Measurements from ENCODE around the gene AKAP8L. TPM values are rescaled to one million over a fixed set of nuclear protein-coding genes. Genes with fewer than 3 reads are reported as not detected.

Gene AKAP8L
- total and polyA plus RNA-seq, 9 of the 15 experiments (the other 6 are each of a cell fraction or from before 2014, with no cell fraction given): 2.4 to 116 (median 70.7) TPM

- no peak for TF ChIP-seq KLF10 (CRISPR knock-in tag; IDR thresholded peaks at IDR 0.05)
- peak; percentile 82 for TF ChIP-seq GABPA (tag; conservative IDR thresholded peaks at IDR 0.05; ENCODE audit: low read depth)
- peak; percentile 90 for TF ChIP-seq RBFOX2 (IDR thresholded peaks at IDR 0.05; ENCODE audit: low read depth, low read length)
- TF ChIP-seq RAD21 (CRISPR knock-in tag; conservative IDR thresholded peaks at IDR 0.05 in 1 of 2, IDR thresholded peaks at IDR 0.05 in 1 of 2): no peak
- TF ChIP-seq SIRT6 (IDR thresholded peaks at IDR 0.05; ENCODE audit: low read depth, low read length): peak; percentile 51
- no peak for TF ChIP-seq ZNF217 (CRISPR knock-in tag; IDR thresholded peaks at IDR 0.05)
- TF ChIP-seq ILF3 (IDR thresholded peaks at IDR 0.05; ENCODE audit: borderline replicate concordance): no peak
- no peak for TF ChIP-seq TAF15 (IDR thresholded peaks at IDR 0.05; ENCODE audit: low read depth, low read length)
- TF ChIP-seq, protein P1, sequence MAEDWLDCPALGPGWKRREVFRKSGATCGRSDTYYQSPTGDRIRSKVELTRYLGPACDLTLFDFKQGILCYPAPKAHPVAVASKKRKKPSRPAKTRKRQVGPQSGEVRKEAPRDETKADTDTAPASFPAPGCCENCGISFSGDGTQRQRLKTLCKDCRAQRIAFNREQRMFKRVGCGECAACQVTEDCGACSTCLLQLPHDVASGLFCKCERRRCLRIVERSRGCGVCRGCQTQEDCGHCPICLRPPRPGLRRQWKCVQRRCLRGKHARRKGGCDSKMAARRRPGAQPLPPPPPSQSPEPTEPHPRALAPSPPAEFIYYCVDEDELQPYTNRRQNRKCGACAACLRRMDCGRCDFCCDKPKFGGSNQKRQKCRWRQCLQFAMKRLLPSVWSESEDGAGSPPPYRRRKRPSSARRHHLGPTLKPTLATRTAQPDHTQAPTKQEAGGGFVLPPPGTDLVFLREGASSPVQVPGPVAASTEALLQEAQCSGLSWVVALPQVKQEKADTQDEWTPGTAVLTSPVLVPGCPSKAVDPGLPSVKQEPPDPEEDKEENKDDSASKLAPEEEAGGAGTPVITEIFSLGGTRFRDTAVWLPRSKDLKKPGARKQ (CRISPR knock-in tag; IDR thresholded peaks at IDR 0.05): no peak
- TF ChIP-seq ZBTB43 (CRISPR knock-in tag; IDR thresholded peaks at IDR 0.05): no peak; the same call in 1 of the 2 replicates
- no peak for TF ChIP-seq SNRNP70 (optimal IDR thresholded peaks at IDR 0.05; ENCODE audit: low read depth, low read length)
- TF ChIP-seq, protein P2, sequence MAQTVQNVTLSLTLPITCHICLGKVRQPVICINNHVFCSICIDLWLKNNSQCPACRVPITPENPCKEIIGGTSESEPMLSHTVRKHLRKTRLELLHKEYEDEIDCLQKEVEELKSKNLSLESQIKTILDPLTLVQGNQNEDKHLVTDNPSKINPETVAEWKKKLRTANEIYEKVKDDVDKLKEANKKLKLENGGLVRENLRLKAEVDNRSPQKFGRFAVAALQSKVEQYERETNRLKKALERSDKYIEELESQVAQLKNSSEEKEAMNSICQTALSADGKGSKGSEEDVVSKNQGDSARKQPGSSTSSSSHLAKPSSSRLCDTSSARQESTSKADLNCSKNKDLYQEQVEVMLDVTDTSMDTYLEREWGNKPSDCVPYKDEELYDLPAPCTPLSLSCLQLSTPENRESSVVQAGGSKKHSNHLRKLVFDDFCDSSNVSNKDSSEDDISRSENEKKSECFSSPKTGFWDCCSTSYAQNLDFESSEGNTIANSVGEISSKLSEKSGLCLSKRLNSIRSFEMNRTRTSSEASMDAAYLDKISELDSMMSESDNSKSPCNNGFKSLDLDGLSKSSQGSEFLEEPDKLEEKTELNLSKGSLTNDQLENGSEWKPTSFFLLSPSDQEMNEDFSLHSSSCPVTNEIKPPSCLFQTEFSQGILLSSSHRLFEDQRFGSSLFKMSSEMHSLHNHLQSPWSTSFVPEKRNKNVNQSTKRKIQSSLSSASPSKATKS (CRISPR knock-in tag; IDR thresholded peaks at IDR 0.05): no peak
- no peak for TF ChIP-seq ZNF41 (CRISPR knock-in tag; conservative IDR thresholded peaks at IDR 0.05)
- TF ChIP-seq ZNF699 (CRISPR knock-in tag; IDR thresholded peaks at IDR 0.05; ENCODE audit: insufficient replicate concordance): no peak
- TF ChIP-seq KHSRP (IDR thresholded peaks at IDR 0.05): no peak
- TF ChIP-seq ZNF583 (CRISPR knock-in tag; IDR thresholded peaks at IDR 0.05): no peak
- TF ChIP-seq RFX5 (IDR thresholded peaks at IDR 0.05; ENCODE audit: low read depth, low read length): 0 out of 2 replicates have a peak, but pooled peaks have one; percentile 47
- TF ChIP-seq, protein P3, sequence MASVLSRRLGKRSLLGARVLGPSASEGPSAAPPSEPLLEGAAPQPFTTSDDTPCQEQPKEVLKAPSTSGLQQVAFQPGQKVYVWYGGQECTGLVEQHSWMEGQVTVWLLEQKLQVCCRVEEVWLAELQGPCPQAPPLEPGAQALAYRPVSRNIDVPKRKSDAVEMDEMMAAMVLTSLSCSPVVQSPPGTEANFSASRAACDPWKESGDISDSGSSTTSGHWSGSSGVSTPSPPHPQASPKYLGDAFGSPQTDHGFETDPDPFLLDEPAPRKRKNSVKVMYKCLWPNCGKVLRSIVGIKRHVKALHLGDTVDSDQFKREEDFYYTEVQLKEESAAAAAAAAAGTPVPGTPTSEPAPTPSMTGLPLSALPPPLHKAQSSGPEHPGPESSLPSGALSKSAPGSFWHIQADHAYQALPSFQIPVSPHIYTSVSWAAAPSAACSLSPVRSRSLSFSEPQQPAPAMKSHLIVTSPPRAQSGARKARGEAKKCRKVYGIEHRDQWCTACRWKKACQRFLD (CRISPR knock-in tag; IDR thresholded peaks at IDR 0.05): no peak
- no peak for TF ChIP-seq NFE2L1 (tag; IDR thresholded peaks at IDR 0.05; ENCODE audit: borderline replicate concordance, low read depth)
- peak; percentile 82 for TF ChIP-seq CHD2 (IDR thresholded peaks at IDR 0.05; ENCODE audit: low read depth, low read length)
- TF ChIP-seq GATAD2A (IDR thresholded peaks at IDR 0.05): 0 out of 2 replicates have a peak, but pooled peaks have one; percentile 9
- peak; percentile 45; the same call in 1 of the 2 replicates for TF ChIP-seq SPI1 (IDR thresholded peaks at IDR 0.05; ENCODE audit: borderline replicate concordance, low read depth, low read length)
Observed at GRCh38 chr19:15379083-15379998, 39.4 kb downstream of the AKAP8L start, which contains the start of gene AKAP8 (continued).
